Tongue (tissue), 2 donors: ENCODE results near the gene ZNF516. TPM values are rescaled to one million over a fixed set of nuclear protein-coding genes. Genes with fewer than 3 reads are reported as not detected.
"Not testable (repeated sequence)": the region's sequence is repeated elsewhere in the genome, so short reads cannot be mapped to it uniquely, and the experiment has no call there.

Experiments
- DNase-seq: peaks from one replicate; pipeline ENCODE4 v3.0.0-alpha.2; 2015
- total RNA-seq: library from RNA; depleted of rRNA; stranded (reverse); fragments of >200 nt; gene quantifications from one replicate; pipeline ENCODE4 v1.2.3, GENCODE V29; 2014

Gene ZNF516, protein sequence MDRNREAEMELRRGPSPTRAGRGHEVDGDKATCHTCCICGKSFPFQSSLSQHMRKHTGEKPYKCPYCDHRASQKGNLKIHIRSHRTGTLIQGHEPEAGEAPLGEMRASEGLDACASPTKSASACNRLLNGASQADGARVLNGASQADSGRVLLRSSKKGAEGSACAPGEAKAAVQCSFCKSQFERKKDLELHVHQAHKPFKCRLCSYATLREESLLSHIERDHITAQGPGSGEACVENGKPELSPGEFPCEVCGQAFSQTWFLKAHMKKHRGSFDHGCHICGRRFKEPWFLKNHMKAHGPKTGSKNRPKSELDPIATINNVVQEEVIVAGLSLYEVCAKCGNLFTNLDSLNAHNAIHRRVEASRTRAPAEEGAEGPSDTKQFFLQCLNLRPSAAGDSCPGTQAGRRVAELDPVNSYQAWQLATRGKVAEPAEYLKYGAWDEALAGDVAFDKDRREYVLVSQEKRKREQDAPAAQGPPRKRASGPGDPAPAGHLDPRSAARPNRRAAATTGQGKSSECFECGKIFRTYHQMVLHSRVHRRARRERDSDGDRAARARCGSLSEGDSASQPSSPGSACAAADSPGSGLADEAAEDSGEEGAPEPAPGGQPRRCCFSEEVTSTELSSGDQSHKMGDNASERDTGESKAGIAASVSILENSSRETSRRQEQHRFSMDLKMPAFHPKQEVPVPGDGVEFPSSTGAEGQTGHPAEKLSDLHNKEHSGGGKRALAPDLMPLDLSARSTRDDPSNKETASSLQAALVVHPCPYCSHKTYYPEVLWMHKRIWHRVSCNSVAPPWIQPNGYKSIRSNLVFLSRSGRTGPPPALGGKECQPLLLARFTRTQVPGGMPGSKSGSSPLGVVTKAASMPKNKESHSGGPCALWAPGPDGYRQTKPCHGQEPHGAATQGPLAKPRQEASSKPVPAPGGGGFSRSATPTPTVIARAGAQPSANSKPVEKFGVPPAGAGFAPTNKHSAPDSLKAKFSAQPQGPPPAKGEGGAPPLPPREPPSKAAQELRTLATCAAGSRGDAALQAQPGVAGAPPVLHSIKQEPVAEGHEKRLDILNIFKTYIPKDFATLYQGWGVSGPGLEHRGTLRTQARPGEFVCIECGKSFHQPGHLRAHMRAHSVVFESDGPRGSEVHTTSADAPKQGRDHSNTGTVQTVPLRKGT
- 55.4 TPM for total RNA-seq

DNA sequence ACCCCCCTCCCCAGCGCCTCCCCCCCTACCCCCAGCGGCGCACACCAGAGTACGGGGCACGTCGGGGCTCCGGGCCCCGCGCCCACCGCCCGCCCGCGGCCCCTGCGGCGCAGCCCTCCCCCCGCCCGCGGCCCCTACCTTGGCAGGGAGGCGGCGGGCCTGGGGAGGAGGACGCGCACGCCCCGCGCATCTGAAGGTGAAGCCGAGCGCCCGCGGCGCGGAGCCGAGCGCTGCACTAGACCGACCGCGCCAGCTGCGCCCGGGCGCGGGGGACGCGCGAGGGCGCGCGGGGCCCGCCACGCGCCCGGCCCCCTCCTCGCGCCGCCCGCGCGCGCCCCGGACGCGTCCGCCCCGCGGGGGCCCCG lies at the start of gene ZNF516:
Gene ZNF516 (minus strand): TSS at position 237 of the 365 bp plus-strand sequence. CDS start 52,188 bp downstream, outside the sequence.
- DNase-seq: peak; percentile 72

DNA sequence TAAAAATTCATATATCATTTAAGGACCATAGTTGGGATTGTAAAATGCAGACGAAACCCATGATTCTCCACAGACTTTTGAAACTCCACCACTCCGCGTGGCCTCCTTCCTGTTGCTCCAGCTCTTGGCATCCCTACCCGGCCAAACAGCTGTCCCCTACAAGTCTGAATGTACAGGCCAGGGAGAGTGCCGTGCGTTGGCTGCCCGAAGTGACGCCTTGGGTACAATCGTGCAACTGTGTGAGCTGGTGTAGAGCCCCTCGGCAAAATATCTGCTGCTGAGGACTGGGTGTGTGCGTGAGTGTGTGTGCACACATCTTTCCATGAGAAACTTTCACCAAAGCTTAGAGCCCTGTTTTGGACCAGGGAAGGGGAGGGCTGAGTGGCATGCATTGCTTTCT lies 43.8 kb upstream of the ZNF516 start:
- DNase-seq: peak; percentile 86

DNA sequence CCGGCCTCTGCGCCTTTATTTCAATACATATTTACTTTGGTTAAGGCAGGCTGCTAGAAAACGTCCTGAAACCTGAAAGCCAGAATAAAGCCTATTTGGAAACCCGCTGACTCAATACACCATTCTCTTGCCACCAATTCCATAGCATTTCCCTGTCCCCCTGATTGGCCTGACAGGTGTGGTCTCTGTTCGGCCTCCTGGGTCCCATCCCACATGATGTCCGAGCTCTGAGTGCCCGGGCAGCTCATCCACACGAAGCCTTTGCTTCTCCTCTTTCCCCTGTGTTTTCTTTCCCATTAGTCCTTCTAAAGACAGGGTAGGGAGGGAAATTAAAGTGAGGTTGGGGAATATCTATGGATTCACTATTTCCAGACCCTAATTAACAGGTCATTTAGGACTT lies 42.6 kb upstream of the ZNF516 start:
- no peak for DNase-seq

DNA sequence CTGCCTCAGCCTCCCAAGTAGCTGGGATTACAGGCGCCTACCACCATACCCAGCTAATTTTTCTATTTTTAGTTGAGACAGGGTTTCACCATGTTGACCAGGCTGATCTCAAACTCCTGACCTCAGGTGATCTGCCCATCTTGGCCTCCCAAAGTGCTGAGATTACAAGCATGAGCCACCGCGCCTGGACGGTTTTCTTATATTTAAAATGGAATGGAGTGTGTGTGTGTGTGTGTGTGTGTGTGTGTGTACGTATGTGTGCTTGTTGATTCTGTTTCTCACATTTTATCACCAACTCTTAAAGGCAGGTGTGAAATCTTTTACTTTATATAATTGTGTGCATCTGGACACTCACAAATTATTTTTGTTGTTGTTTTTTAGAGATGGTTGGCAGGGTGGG lies 41.6 kb upstream of the ZNF516 start:
- not testable (repeated sequence) for DNase-seq

DNA sequence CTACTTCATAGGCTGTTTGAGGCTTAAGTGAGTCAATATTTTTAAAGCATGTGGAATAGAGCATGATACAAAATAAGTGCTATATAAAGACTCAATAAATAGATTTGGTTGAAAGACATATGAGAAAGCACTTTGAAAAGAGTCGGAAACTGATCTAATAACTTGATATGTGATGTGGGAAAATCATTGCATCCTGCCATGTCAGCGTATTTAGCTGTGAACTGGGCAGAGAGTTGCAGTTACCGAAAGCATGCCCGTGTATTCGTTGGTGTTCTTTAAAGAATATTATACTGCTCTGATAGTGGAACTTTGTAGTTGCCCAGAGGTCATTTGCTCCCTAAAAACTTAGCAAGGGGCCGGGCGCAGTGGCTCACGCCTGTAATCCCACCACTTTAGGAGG lies 37.8 kb upstream of the ZNF516 start:
- no peak for DNase-seq

DNA sequence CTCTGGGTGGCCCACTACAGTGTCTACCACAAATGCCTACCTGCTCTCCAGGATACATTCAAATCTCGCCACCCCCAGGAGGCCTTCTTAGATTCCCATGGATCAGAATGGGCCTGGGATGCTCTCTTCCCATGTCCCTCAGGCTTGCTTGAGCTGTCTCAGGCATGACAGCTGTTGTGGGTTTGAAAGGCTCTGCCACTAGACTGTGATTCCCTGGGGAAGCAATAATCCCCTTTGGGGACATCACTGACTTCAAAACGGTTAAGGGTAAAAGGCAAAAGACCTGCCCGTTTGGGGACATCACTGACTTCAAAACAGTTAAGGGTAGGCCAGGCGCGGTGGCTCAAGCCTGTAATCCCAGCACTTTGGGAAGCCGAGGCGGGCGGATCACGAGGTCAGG lies 35.8 kb upstream of the ZNF516 start:
- DNase-seq: no peak

DNA sequence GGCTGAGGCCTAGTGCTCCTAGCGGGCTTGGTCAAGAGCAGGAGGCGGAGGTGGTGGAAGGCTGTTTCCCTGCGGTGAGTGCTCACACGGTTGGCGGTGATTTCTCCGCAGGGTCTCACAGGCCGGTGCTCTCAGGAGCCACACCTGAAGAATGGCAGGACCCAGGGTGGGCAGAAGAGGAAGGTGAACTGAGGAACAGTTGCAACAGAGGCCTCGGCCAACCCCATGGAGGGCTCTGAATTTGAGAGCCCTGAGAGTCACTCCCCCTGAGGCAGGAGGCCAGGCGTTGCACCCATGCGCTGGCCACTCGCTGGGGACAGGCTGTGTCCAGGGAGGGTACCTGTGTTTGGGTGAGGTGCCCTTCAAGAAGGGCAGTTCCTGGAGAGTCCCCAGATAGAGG lies 35.3 kb upstream of the ZNF516 start:
- no peak for DNase-seq

DNA sequence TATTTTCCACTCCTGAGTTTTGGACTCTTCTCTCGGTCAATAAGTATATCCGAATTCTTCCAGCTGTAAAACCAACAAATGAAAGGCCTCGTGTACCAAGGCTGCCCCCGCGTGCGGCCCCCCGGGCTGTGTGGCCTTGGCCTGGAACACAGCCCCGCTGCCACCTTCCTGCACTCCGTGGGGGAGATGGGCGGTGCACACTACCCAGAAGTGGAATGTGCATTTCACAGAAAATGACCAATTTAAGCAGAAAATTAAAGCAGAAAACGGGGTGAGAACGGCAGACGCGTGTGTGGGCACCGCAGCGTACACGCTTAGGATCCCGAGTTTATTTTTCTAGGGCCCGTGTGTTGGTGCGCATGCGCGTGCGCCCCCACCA lies 34.4 kb upstream of the ZNF516 start:
- no peak for DNase-seq

DNA sequence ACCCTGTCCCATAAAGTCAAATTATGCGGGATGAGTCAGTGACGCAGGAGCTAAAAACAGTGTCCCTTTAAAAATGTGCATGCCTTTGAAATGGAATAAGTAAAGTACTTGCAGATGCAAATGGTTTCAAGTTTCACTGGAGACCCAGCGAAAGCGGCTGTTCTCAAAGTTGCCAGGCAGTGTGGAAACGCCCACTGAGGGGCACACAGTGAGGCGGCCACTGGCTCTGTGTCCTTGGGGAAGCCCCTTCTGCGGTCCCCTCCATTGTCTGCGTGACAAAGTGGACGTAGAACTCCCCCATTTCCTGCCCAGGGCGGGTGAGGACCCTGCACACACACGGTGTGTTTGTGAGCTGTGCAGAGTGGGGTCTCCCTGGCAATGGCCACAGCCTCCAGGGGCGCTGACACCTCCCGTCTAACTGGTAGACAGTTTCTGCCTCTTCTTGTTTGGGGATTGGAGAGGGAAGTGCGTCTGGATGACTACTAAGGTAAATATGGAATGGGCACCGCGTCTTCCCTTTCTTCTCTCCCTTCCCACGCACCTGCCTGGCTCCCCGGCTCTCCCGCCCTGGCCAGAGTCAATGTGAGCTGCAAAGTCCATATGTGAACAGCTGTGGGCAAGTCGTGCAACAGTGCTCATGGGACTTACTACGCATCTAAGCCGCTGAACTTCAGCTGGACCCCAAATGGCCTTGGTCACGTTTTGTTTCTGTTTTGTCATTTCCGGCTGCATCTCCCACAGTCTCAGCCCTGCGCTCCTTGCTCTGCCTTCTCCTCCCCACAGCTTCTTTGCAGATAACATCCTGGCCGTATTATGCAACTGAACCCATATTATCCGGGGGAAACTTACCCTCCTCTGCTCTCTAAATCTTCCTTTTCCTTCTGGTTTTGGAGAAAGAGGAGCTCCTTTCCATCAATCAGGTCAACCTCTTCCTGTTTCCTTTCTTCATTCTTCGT lies 33.7 kb upstream of the ZNF516 start:
- peak; percentile 92 for DNase-seq

DNA sequence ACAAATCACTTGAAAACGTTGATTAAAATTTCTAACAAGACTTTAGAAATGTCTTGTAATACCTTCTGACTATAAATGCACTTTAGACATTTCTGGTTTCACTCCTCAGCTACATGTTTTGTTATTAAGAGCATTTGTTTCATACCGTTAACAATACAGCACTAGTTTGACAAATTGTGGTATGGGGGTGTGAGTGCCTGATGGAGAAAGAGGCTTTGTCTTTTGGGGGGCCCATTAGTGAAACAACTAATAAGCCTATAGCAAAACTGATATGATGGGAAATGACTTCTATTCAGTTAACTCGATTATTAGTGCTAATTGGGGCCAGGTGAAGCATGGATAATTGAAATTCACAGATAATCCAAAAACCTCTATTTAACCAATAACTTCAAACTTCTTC lies 30.9 kb upstream of the ZNF516 start:
- DNase-seq: no peak

DNA sequence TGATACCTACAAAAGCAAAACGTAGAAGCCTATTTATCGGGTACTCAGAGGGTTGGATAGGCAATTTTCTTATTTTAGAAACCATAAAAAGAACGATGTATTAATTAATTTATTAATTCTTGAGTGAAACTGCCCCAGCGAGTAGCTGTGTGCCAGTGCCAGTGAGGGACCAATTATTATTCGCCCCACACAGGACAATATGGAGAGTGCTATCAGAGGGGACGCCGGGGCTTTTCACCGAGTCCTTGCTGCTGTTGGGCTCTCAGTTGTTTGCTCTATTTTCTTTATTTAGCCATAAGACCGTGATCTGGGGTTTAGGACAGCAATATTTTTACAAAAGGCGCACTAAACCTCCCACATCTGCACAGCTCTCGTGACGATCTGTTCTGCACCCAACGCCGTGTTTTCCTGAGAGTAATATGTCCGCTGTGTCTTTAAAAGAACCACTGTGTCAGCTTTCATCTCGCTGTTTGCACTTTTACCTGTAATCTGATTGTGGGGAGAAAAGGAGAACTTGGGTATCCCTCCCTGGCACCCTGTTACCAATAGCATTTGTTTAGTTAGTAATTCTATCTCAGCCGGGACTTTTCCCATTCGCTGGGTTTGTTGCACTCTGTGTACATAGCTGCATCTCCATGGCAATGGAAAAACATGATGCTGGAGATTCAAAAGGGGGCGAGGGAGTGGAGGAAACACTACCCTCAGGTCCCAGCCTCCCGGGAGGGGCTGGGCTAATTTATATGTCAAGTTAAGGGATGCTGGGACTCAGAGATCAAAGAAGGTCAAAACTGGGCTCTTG lies 30.1 kb upstream of the ZNF516 start:
- peak; percentile 96 for DNase-seq

DNA sequence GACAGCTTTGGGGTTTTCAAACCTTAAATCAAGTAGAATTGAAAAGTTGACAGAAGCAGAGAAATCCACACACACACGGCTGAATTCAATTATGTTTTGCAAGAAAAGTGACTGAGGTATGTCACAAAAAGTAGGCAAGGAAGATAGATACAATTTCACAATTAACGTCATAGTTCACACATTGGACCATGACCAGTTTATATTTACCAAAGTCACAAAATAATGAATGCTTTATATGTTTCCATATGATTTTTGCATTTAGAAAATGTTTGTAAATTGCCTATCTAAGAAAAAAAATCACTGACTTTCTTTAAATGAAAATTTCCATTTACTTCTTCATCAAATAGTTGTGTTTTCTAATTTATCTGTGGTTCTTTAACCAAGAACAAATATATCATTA lies 29.4 kb upstream of the ZNF516 start:
- DNase-seq: no peak

DNA sequence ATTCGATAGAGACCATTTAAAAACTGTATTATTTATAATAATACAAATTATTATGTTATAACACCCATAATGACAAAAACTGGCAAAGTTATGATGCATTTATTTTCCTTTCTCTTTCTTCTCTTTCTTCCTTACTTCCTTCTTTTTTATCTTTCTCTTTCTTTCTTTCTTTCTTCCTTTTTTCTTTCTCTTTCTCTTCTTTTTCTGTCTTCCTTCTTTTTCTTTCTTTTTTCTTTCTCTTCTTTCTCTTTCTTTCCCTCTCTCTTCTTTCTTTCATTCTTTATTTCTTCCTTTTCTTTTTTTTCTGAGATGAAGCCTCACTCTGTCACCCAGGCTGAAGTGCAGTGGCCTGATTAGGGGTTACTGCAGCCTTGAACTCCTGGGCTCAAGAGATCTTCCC lies 27.5 kb upstream of the ZNF516 start:
- no peak for DNase-seq

DNA sequence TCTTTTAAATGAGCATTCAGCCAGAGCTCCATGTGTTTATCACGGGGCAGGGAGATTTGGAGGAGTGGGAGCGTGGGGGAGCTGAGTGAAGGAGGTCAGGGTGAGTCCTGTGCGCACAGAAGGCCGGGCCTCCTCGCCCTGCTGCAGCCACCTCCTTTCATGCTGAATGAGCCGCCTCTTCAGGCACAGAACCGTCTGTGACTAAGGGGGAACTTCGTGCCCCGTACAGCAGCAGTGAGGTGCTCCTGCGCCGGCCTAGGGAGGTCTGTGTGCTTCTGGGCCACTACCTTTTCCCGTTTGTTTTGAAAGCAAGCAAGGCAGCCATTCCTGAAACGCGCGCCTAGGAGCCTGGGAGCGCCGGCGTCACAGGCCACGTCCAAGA lies 27.1 kb upstream of the ZNF516 start:
- DNase-seq: no peak

DNA sequence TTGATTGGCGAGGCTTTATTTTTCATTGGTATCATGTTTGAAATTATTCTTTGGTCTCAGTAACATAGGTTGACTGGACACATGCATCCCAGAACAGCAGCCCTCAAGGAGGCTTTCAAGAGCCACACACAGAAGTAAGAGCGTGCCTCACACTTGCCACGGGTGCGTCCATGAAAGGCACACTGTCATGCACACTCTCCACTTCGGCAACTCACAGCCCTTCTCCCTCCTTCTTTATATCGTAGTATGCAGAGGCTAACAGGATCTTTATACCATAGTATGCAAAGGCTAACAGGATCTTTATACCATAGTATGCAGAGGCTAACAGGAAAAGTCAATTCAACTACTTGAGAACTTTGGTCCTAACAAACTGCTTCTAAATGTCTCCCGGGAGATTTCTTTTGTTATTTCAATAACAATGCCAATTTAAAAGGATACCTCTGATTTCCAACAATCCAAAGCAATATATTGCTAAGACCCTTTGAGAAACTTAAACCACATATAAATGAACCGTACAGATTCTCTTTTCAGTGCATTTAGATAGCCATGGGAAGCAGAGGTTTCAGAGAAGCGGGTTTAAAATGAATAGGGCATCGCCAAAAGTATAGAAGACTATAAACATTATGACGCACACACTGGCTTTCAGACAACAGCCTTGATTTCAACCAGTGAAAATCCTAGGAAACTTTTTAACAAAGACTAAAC lies 26.5 kb upstream of the ZNF516 start:
- DNase-seq: no peak

DNA sequence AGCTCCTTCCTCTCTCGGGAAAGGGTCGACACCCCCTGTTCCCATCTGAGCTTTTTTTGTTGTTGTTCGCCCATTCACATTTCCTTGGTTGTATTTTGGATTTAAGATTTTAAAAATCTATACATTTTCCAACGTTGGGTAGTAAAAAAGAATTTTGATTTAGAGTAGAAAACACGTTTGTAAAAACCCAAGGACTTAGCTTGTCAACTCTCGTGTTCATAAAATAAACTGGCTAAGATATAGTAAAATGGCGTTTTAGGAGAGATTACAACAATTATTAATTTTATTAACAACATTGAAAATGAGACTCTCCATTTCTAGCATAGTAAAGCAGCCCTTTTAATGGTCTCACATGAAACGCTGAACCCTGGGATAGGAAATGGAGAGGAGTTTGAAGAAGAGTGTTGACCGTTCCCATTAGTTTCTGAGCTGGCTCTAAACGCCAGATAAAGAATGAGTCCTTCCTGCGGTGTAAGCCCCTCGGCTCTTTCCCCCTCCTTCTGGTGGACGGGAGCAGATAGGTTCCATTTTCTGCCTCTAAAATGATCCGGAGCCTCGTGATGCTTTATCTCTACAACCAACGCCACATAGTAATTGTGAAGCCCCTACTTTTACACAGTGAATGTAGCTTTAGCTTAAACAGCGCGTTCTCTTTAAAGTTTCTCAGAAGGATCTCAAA lies 24.0 kb upstream of the ZNF516 start:
- peak; percentile 78 for DNase-seq

DNA sequence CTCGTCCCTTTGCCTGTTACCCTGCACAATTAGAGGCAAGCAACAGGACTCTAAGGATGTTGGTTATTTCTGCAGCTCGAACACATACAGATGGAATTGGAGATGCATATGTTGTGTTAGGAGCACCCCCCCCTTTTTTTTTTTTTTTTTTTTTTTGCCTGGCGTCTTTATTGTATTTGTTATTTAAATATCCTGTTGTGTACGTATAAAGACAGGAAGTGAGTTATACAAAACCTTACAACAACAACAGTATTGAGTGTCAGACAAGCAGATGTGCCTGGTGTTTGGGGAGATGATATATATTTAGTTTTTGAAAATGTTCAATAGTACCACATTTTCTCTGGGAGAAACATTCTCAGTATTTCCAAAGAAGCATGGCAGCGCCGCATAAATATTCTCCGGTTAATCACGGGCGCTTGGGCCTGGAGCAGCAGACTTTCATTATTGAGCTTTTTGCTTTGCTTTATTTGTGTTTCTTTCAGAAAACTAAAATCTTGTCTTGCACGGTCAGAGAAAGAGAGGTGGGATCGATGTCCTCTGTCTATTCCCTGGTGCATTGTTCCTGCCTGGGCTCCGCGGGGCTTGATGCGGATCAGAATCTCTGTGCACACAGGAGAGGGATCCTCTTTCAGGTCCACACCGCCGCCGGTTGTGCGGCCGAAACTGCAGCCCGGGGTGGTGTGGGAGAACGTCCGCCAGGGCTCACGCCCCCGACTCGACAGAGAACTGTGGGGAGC lies 23.2 kb upstream of the ZNF516 start:
- DNase-seq: peak; percentile 72

DNA sequence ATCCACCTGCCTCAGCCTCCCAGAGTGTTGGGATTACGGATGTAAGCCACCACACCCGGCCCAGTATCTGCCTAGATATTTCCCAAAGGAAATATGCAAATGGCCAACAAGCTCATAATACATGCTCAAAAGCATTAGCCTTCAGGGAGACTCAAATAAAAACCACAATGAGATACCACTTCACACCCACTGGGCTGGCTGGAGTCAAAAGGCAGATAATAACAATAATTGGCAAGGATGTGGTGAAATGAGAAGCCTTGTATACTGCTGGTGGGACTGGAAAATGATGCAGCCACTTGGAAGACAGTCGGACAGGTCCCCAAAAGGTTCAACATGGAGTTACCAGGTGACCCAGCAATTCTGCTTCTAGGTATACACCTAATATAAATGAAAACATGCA lies 20.5 kb upstream of the ZNF516 start:
- DNase-seq: no peak

DNA sequence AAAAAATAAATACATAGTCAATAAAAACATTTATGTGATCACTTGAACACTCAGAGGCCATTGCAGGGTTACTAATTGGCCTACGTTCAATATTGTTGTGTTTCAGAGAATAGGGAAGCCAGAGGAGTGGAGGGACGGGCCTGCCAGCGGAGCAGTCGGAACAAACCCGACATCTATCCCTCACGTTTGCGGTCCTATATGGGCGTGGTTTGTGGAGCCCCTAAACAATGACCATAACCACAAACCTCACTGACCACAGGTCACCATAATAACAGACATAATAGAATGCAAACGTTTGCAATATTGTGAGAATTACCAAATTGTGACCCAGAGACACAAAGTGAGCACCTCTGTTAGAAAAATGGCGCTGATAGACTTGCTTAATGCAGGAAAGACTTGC lies 19.5 kb upstream of the ZNF516 start:
- DNase-seq: no peak
